ENCODE results near the gene RPL10. TPM values are rescaled to one million over a fixed set of nuclear protein-coding genes. Genes with fewer than 3 reads are reported as not detected.

The RPL10 gene
- total RNA-seq, 1 experiment from 2014 or later, result 3,447 TPM

GRCh38 chrX:154428176-154429171 is 30.3 kb downstream of the RPL10 start, which contains the start of gene ATP6AP1:
TSS of gene ATP6AP1 (plus strand) at chrX:154428677. CDS start at chrX:154428693, 16 bp downstream.
- Histone ChIP-seq H3F3A (ENCODE audit: insufficient read depth, low read depth) (no peaks in the 10 kb centered on the region), H3K4me1 (replicated peaks; ENCODE audit: insufficient read depth) (peaks cover 6% of the 10 kb centered on the region), H4K20me1 (ENCODE audit: insufficient read depth) (no peaks in the 10 kb centered on the region), H3K9me3 (ENCODE audit: insufficient read depth, low read depth) (no peaks in the 10 kb centered on the region), H3K27ac (no peak within 1 kb of the TSS), H2AFZ (peak within 1 kb of the TSS; percentile 78), H3K4me3 (peak within 1 kb of the TSS; percentile 67), H3K79me2 (ENCODE audit: low read depth) (peaks cover 19% of the 10 kb centered on the region), H3K9me2 (ENCODE audit: insufficient read depth) (no peaks in the 10 kb centered on the region), H3K36me3 (ENCODE audit: low read depth) (no peaks in the 10 kb centered on the region), H3K27me3 (ENCODE audit: insufficient read depth, low read depth) (no peaks in the 10 kb centered on the region), H3K4me2 (peak within 1 kb of the TSS; percentile 95)
- ChIA-PET POLR2A (ENCODE audit: unreplicated experiment) (interaction anchor here (0.6 kb wide), 1 partner anchor 17 kb away, joined by 3 read pairs; no protein-coding TSS in a partner anchor), CTCF (interaction anchor here (0.5 kb wide), 1 partner anchor 52 kb away, joined by 4 read pairs; no protein-coding TSS in a partner anchor)
- peak; percentile 83 to 97 for DNase-seq
- TF ChIP-seq CTCF (conservative IDR thresholded peaks at IDR 0.05) (no peak), EZH2 (IDR thresholded peaks at IDR 0.05; ENCODE audit: low read depth) (no peak)
- intact Hi-C loops (cut with micrococcal nuclease; ENCODE audit: unreplicated experiment), result no loop called here
- no TSS peak for BruUV-seq (replicated peaks)

GRCh38 chrX:154429711-154430110 is 31.5 kb downstream of the RPL10 start:
- TSS peak; percentile 70 for BruUV-seq (replicated peaks)
- no peaks in the 10 kb centered on the region for H4K20me1 ChIP-seq (ENCODE audit: insufficient read depth)
- no peaks in the 10 kb centered on the region for H3F3A ChIP-seq (ENCODE audit: insufficient read depth, low read depth)
- peak overlapping the region; percentile 95 for H3K4me2 ChIP-seq
- H3K27me3 ChIP-seq (ENCODE audit: insufficient read depth, low read depth), result no peaks in the 10 kb centered on the region
- H3K27ac ChIP-seq, result no peak overlapping the region
- ChIA-PET CTCF (no interaction called here), POLR2A (ENCODE audit: unreplicated experiment) (interaction anchor here (0.6 kb wide), 1 partner anchor 47 kb away, joined by 4 read pairs; no protein-coding TSS in a partner anchor)
- DNase-seq, result no peak
- H2AFZ ChIP-seq, result no peak overlapping the region
- no peaks in the 10 kb centered on the region for H3K9me3 ChIP-seq (ENCODE audit: insufficient read depth, low read depth)
- H3K4me1 ChIP-seq (replicated peaks; ENCODE audit: insufficient read depth), result peaks cover 6% of the 10 kb centered on the region
- H3K9me2 ChIP-seq (ENCODE audit: insufficient read depth), result no peaks in the 10 kb centered on the region
- TF ChIP-seq EZH2 (IDR thresholded peaks at IDR 0.05; ENCODE audit: low read depth) (no peak), CTCF (conservative IDR thresholded peaks at IDR 0.05) (no peak)
- H3K4me3 ChIP-seq, result peak overlapping the region; percentile 67; the same call in 1 of the 2 replicates
- H3K36me3 ChIP-seq (ENCODE audit: low read depth), result no peaks in the 10 kb centered on the region
- intact Hi-C loops (cut with micrococcal nuclease; ENCODE audit: unreplicated experiment), result no loop called here
- peaks cover 19% of the 10 kb centered on the region for H3K79me2 ChIP-seq (ENCODE audit: low read depth)

- POLR2A ChIA-PET (ENCODE audit: unreplicated experiment), result no interaction called here
- Histone ChIP-seq H3F3A (ENCODE audit: insufficient read depth, low read depth) (no peaks in the 10 kb centered on the region), H3K27ac (no peak overlapping the region), H4K20me1 (ENCODE audit: insufficient read depth) (no peaks in the 10 kb centered on the region), H3K9me3 (ENCODE audit: insufficient read depth, low read depth) (no peaks in the 10 kb centered on the region), H2AFZ (no peak overlapping the region), H3K4me3 (no peak overlapping the region), H3K79me2 (ENCODE audit: low read depth) (peaks cover 19% of the 10 kb centered on the region), H3K4me2 (peak overlapping the region; percentile 2; the same call in 1 of the 2 replicates), H3K4me1 (replicated peaks; ENCODE audit: insufficient read depth) (peaks cover 6% of the 10 kb centered on the region), H3K27me3 (ENCODE audit: insufficient read depth, low read depth) (no peaks in the 10 kb centered on the region), H3K9me2 (ENCODE audit: insufficient read depth) (no peaks in the 10 kb centered on the region), H3K36me3 (ENCODE audit: low read depth) (no peaks in the 10 kb centered on the region)
- intact Hi-C loops (cut with micrococcal nuclease; ENCODE audit: unreplicated experiment), result no loop called here
- BruUV-seq (replicated peaks), result no TSS peak
- no peak for TF ChIP-seq CTCF (conservative IDR thresholded peaks at IDR 0.05)
- TF ChIP-seq EZH2 (IDR thresholded peaks at IDR 0.05; ENCODE audit: low read depth), result no peak
- CTCF ChIA-PET, result no interaction called here
- DNase-seq, result no peak
These were observed 32.3 kb downstream of the RPL10 start for GRCh38 chrX:154430479-154430878.
